Suprapubic skin (tissue), 4 donors: ENCODE data around the gene TMEM150C.

Source experiments
- CTCF ChIP-seq, 2 donors: fragments of 200-600 bp in 1 of 2; fragments of 450-650 bp in 1 of 2; sonication (generic) in 1 of 2; IDR thresholded peaks; one replicate each; pipeline ENCODE4 v1.5.1; 2016 to 2019; ENCODE audit warnings: antibody characterized with exemption in 2 of 2, mild to moderate bottlenecking in 1 of 2, moderate library complexity in 1 of 2
- EP300 ChIP-seq: sonication (generic); formaldehyde crosslinking; IDR thresholded peaks from one replicate; pipeline ENCODE4 v1.6.1; 2017; ENCODE audit warnings: antibody characterized with exemption
- POLR2A ChIP-seq, 2 donors: fragments of 450-650 bp; IDR thresholded peaks; one replicate each; pipeline ENCODE4 v1.6.1; 2017; ENCODE audit warnings: antibody characterized with exemption in 2 of 2, mild to moderate bottlenecking in 2 of 2, moderate library complexity in 2 of 2
- POLR2AphosphoS5 ChIP-seq, 3 donors: sonication (generic); formaldehyde crosslinking; IDR thresholded peaks; one replicate each; pipeline ENCODE4 v1.6.1; 2017; ENCODE audit warnings: antibody characterized with exemption in 3 of 3

- TF ChIP-seq CTCF (IDR thresholded peaks at IDR 0.05) (no peak), POLR2A (IDR thresholded peaks at IDR 0.05) (no peak), POLR2AphosphoS5 (IDR thresholded peaks at IDR 0.05) (no peak), EP300 (no peak)
Observed at GRCh38 chr4:82489076-82489475, 72.7 kb downstream of the TMEM150C start.
